Urothelium cell line (cell line): Measurements from ENCODE around the gene LRRIQ4.

Experiments used
- DNase-seq: peaks from one replicate; pipeline ENCODE4 v3.0.0; 2011; ENCODE audit warnings: low spot score, mixed read lengths
- FAIRE-seq: peaks from 2 replicates; lab custom pipeline; 2011; peaks lifted over from hg19 to GRCh38; lab: Jason Lieb, UNC

The LRRIQ4 gene

GRCh38 chr3:169804681-169805080 is 8.0 kb upstream of the LRRIQ4 start:
- no peak for FAIRE-seq
- DNase-seq: no peak

GRCh38 chr3:169809230-169809795 is 3.4 kb upstream of the LRRIQ4 start:
- FAIRE-seq (no peak), DNase-seq (no peak)

- no peak for FAIRE-seq
- no peak for DNase-seq
Observed at GRCh38 chr3:169811631-169812331, 889 bp upstream of the LRRIQ4 start.

- DNase-seq (no peak), FAIRE-seq (no peak)
Observed at GRCh38 chr3:169813278-169813677, 608 bp downstream of the LRRIQ4 start.

GRCh38 chr3:169813757-169814517 is 1.3 kb downstream of the LRRIQ4 start:
- DNase-seq: no peak
- FAIRE-seq: no peak

- no peak for FAIRE-seq
Observed at GRCh38 chr3:169815590-169816150, 3.0 kb downstream of the LRRIQ4 start.

GRCh38 chr3:169818316-169818715 is 5.6 kb downstream of the LRRIQ4 start:
- no peak for FAIRE-seq
- no peak for DNase-seq

More at GRCh38 chr3:169815590-169816150, 3.0 kb downstream of the LRRIQ4 start:
- no peak for DNase-seq

GRCh38 chr3:169822091-169822490 is 9.4 kb downstream of the LRRIQ4 start:
- FAIRE-seq (no peak), DNase-seq (no peak)

- DNase-seq (no peak), FAIRE-seq (no peak)
Observed at GRCh38 chr3:169822540-169822939, 9.9 kb downstream of the LRRIQ4 start.

- no peak for DNase-seq
- no peak for FAIRE-seq
Observed at GRCh38 chr3:169822983-169823382, 10.3 kb downstream of the LRRIQ4 start.

- DNase-seq (no peak), FAIRE-seq (no peak)
Observed at GRCh38 chr3:169825316-169825715, 12.6 kb downstream of the LRRIQ4 start.

GRCh38 chr3:169827712-169828111 is 15.0 kb downstream of the LRRIQ4 start:
- DNase-seq: no peak
- FAIRE-seq: no peak

- FAIRE-seq (no peak), DNase-seq (no peak)
Observed at GRCh38 chr3:169835533-169835932, 22.9 kb downstream of the LRRIQ4 start.

GRCh38 chr3:169836078-169836941 is 23.6 kb downstream of the LRRIQ4 start:
- FAIRE-seq: no peak
- DNase-seq: no peak

- FAIRE-seq (no peak), DNase-seq (no peak)
Observed at GRCh38 chr3:169836942-169837275, 24.2 kb downstream of the LRRIQ4 start.

GRCh38 chr3:169838511-169839030 is 25.9 kb downstream of the LRRIQ4 start:
- FAIRE-seq: no peak
- no peak for DNase-seq

GRCh38 chr3:169841171-169841570 is 28.5 kb downstream of the LRRIQ4 start:
- no peak for FAIRE-seq

GRCh38 chr3:169842960-169843359 is 30.3 kb downstream of the LRRIQ4 start:
- FAIRE-seq (no peak), DNase-seq (no peak)

More at GRCh38 chr3:169841171-169841570, 28.5 kb downstream of the LRRIQ4 start:
- DNase-seq: no peak

GRCh38 chr3:169846458-169847193 is 34.0 kb downstream of the LRRIQ4 start:
- no peak for FAIRE-seq
- peak; percentile 62 for DNase-seq

GRCh38 chr3:169847896-169848295 is 35.2 kb downstream of the LRRIQ4 start:
- no peak for DNase-seq
- FAIRE-seq: no peak
